Lower lobe of right lung (tissue), 2 donors: ENCODE data around the gene AATK. TPM values are rescaled to one million over a fixed set of nuclear protein-coding genes. Genes with fewer than 3 reads are reported as not detected.

Experiments
- ATAC-seq, 2 donors: fragments of 200-7000 bp; cut with Tn5 transposase; one replicate each; pipeline ENCODE4 v1.9.1; 2020 to 2022; ENCODE audit warnings: mild to moderate bottlenecking in 2 of 2, moderate library complexity in 2 of 2
- DNase-seq: peaks from one replicate; pipeline ENCODE4 v3.0.0-alpha.2; 2020
- H3K27ac ChIP-seq: fragments of 200-600 bp; one replicate; pipeline ENCODE4 v1.8.0; 2022
- H3K27me3 ChIP-seq: fragments of 200-600 bp; one replicate; pipeline ENCODE4 v1.8.0; 2022; ENCODE audit warnings: low read depth
- H3K36me3 ChIP-seq: fragments of 200-600 bp; one replicate; pipeline ENCODE4 v1.8.0; 2022; ENCODE audit warnings: mild to moderate bottlenecking
- H3K4me1 ChIP-seq: fragments of 200-600 bp; one replicate; pipeline ENCODE4 v1.8.0; 2022
- H3K4me3 ChIP-seq: fragments of 200-600 bp; one replicate; pipeline ENCODE4 v1.8.0; 2022; ENCODE audit warnings: mild to moderate bottlenecking
- H3K9me3 ChIP-seq: fragments of 200-600 bp; one replicate; pipeline ENCODE4 v1.8.0; 2022
- intact Hi-C: fragments of 100-400 bp; cut with DNase I; formaldehyde crosslinking; loops from one replicate; pipeline ENCODE4 v1.11.0; 2022
- total RNA-seq: library from RNA; stranded (reverse); fragmentation: NEBNext Ultra II Directional; extraction: Animal tissue kit (Norgen Biotek cat#: 25700); gene quantifications from one replicate; pipeline ENCODE4 v1.2.1, GENCODE V29; 2021
- TF ChIP-seq, protein P1 (sequence below): fragments of 200-600 bp; IDR thresholded peaks from one replicate; pipeline ENCODE4 v1.8.0; 2022; ENCODE audit warnings: antibody characterized with exemption, mild to moderate bottlenecking
- donor health status: DM: no; HTN: yes; CAD: no; lungs with severe emphysema.

Gene AATK
- total RNA-seq, 1 donor from 2014 or later, result 64.0 TPM

DNA sequence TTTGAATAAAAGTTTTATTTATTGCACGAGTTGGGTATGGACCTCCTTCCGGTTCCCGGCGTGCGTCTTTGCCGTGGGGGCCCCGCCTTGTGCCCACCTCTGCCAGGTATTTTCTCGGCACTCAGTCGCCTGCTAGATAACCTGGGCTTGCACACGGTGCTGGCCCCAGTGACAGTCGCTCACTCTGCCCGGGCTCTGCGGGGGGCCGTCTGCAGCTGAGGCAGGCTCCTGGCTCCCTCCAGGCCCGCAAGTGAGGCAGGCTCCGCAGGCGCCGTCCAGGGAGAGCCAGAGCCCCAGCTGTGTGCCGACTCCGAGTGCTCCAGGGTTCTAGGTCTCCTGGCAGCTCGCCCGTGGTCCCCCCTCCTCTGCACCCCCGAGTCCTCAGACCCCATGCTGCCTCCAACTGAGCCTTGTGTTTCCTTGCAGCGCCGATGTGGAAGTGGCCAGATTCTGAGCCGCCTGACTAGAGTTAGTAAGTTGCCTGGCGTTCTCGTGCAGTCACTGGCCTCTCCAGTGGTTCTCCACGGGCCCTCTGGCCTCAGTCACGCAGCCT, 55.5 kb downstream of the AATK start:
- ATAC-seq (no peak), DNase-seq (no peak)
- Histone ChIP-seq H3K27ac (no peak overlapping the region), H3K36me3 (peaks cover 82% of the 10 kb centered on the region), H3K9me3 (no peaks in the 10 kb centered on the region), H3K4me3 (no peak overlapping the region), H3K4me1 (no peaks in the 10 kb centered on the region), H3K27me3 (no peaks in the 10 kb centered on the region)
- TF ChIP-seq, protein P1, sequence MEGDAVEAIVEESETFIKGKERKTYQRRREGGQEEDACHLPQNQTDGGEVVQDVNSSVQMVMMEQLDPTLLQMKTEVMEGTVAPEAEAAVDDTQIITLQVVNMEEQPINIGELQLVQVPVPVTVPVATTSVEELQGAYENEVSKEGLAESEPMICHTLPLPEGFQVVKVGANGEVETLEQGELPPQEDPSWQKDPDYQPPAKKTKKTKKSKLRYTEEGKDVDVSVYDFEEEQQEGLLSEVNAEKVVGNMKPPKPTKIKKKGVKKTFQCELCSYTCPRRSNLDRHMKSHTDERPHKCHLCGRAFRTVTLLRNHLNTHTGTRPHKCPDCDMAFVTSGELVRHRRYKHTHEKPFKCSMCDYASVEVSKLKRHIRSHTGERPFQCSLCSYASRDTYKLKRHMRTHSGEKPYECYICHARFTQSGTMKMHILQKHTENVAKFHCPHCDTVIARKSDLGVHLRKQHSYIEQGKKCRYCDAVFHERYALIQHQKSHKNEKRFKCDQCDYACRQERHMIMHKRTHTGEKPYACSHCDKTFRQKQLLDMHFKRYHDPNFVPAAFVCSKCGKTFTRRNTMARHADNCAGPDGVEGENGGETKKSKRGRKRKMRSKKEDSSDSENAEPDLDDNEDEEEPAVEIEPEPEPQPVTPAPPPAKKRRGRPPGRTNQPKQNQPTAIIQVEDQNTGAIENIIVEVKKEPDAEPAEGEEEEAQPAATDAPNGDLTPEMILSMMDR, result no peak
- intact Hi-C loops, result no loop called here

DNA sequence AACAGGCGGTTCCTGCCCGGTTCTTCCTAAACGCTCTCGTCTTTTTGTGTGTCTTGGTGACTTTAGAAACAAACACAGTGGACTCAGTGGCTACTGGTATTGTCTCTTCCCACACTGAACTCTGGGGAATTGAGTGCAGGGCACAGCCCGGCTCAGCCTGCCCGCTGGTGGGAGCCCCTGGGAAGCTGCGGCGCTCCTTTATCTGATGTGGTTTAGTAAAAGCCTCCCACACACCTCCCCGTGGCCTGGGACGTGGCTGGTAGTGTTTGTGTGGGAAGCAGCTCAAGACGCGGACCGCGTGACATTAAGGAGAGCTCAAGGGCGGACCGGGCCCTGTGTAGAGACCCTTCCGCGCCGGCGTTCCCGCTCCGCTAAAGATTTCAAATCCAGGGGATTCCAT, 56.1 kb downstream of the AATK start:
- no peaks in the 10 kb centered on the region for H3K27me3 ChIP-seq
- H3K4me3 ChIP-seq, result no peak overlapping the region
- TF ChIP-seq, protein P1, result no peak
- no peaks in the 10 kb centered on the region for H3K9me3 ChIP-seq
- peaks cover 83% of the 10 kb centered on the region for H3K36me3 ChIP-seq
- ATAC-seq (no peak), DNase-seq (no peak)
- intact Hi-C loops, result no loop called here
- no peaks in the 10 kb centered on the region for H3K4me1 ChIP-seq
- no peak overlapping the region for H3K27ac ChIP-seq

DNA sequence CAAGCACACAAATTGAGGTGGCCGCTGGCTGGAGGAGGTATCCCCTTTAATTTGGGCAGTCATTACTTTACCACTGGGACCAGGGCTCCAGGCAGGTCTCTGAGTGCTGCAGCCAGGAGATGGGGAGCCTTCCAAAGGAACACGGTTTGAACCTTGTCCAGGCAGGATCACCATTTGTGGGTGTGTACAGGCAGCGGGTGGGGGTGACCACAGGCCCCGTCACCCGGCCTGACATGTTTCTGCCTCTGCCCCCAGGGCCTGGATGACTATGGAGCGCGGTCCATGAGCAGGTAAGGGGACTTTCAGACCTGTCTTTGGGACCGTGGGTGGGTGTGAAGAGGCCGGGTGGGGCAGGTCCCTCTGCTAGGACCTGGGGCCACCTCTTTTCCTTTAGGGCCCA, 57.8 kb downstream of the AATK start:
- H3K27ac ChIP-seq, result no peak overlapping the region
- DNase-seq (no peak), ATAC-seq (no peak)
- TF ChIP-seq, protein P1, result no peak
- intact Hi-C loops, result no loop called here
- H3K36me3 ChIP-seq, result peaks cover 93% of the 10 kb centered on the region
- no peaks in the 10 kb centered on the region for H3K27me3 ChIP-seq
- H3K4me3 ChIP-seq, result no peak overlapping the region
- no peaks in the 10 kb centered on the region for H3K9me3 ChIP-seq
- no peaks in the 10 kb centered on the region for H3K4me1 ChIP-seq

DNA sequence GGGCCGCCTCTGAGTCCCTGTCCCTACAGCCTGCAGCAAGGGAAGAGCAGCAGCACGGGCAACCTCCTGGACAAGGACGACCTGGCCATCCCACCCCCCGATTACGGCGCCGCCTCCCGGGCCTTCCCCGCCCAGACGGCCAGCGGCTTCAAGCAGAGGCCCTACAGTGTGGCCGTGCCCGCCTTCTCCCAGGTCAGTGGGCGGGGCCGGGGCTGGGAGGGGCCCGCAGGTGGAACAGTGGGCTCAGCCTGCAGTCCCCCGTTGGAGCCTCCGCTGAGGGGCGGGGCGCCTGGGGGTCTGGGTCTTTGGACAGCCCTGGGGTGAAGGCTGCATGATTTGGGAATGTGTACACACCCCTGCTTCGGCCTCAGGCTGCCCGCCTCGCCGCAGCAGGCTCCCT, 59.3 kb downstream of the AATK start:
- H3K27me3 ChIP-seq, result no peaks in the 10 kb centered on the region
- TF ChIP-seq, protein P1, result no peak
- H3K9me3 ChIP-seq, result no peaks in the 10 kb centered on the region
- H3K27ac ChIP-seq, result no peak overlapping the region
- no peaks in the 10 kb centered on the region for H3K4me1 ChIP-seq
- no peak for ATAC-seq
- H3K4me3 ChIP-seq, result no peak overlapping the region
- DNase-seq, result no peak
- H3K36me3 ChIP-seq, result peaks cover 94% of the 10 kb centered on the region
- intact Hi-C loops, result no loop called here

DNA sequence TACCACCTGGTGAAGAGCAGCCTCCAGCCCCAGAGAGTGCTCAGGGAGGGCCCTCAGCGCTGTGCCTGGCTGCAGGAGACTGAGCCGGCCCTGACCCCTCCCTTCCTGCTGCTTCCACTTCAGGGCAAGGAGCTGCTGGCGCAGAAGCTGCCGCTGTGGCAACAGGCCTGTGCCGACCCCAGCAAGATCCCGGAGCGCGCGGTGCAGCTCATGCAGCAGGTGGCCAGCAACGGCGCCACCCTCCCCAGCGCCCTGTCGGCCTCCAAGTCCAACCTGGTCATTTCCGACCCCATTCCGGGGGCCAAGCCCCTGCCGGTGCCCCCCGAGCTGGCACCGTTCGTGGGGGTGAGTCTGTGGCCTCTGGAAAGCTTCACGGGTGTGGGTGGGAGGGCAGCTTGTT, 62.6 kb downstream of the AATK start:
- intact Hi-C loops, result no loop called here
- DNase-seq (no peak), ATAC-seq (no peak)
- Histone ChIP-seq H3K36me3 (peaks cover 89% of the 10 kb centered on the region), H3K27ac (no peak overlapping the region), H3K4me3 (no peak overlapping the region), H3K9me3 (no peaks in the 10 kb centered on the region), H3K4me1 (no peaks in the 10 kb centered on the region), H3K27me3 (no peaks in the 10 kb centered on the region)
- TF ChIP-seq, protein P1, result no peak

DNA sequence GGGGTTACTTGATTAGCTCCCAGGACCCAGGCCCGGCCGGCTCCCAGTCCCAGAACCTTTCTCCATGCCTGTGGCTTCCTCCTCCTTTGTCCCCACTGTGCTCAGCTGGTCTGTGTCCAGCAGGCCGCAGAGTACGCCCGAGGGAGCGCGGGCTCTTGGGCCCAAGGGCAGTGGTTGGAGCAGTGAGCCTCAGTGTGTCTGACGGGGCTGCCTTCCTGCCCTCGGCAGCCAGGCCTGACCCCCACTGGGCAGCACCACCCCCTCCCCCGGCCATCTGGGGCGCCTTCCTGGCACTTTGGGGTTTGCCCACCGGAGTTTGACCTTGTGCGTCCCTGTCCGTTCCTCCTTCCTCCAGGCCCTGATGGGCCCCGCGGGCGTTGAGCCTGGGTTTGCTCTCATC, 63.2 kb downstream of the AATK start:
- Histone ChIP-seq H3K4me1 (peaks cover 3% of the 10 kb centered on the region), H3K36me3 (peaks cover 84% of the 10 kb centered on the region), H3K4me3 (no peak overlapping the region), H3K27me3 (no peaks in the 10 kb centered on the region), H3K9me3 (no peaks in the 10 kb centered on the region), H3K27ac (no peak overlapping the region)
- ATAC-seq (no peak), DNase-seq (no peak)
- intact Hi-C loops, result no loop called here
- TF ChIP-seq, protein P1, result no peak
